A549 treated with AZD2906 at 1 μM for 4 hours (cell line): ENCODE measurements around the gene DARS1. TPM values are rescaled to one million over a fixed set of nuclear protein-coding genes. Genes with fewer than 3 reads are reported as not detected.

ENCODE experiments used
- total RNA-seq: library from RNA; stranded (reverse); fragments of 200-300 nt; extraction: Qiagen RNA extraction; gene quantifications from 5 replicates; pipeline ENCODE4 v1.2.3, GENCODE V29; 2022

Gene DARS1
- total RNA-seq, result 49.8 to 62.6 TPM (median 53.7 TPM) in 5 replicates

GRCh38 chr2:135985018-135985825 is at the start of gene DARS1:
Gene DARS1 (minus strand): TSS chr2:135985626. CDS start chr2:135985468, 158 bp downstream.

GRCh38 chr2:135876066-135876711 is 109.2 kb downstream of the DARS1 start, which contains the start of gene MCM6:
Gene MCM6 (minus strand): TSS chr2:135876443. CDS start chr2:135876365, 78 bp downstream.

Other genes starting within 250 kb of the DARS1 start
- 31.6 to 43.1 TPM (median 38.0 TPM) in 5 replicates for gene UBXN4, start 243.8 kb downstream of the DARS1 start, total RNA-seq
- 0.03 to 0.08 TPM (median 0.04 TPM) in 4 of 5 replicates, not detected in the other for gene LCT, start 148.4 kb downstream of the DARS1 start, total RNA-seq
- gene MCM6, start 109.2 kb downstream of the DARS1 start, total RNA-seq, result 43.0 to 55.6 TPM (median 45.1 TPM) in 5 replicates
- 0.52 to 1.0 TPM (median 0.85 TPM) in 5 replicates for gene CXCR4, start 132.5 kb upstream of the DARS1 start, total RNA-seq